K562 (cell line): Measurements from ENCODE around the gene FGR. TPM values are rescaled to one million over a fixed set of nuclear protein-coding genes. Genes with fewer than 3 reads are reported as not detected.

Experiments used
- CCAR2 ChIP-seq: fragments of 200-400 bp; formaldehyde crosslinking; IDR thresholded peaks from 2 replicates; pipeline ENCODE4 v1.6.1; 2017; ENCODE audit warnings: mild to moderate bottlenecking, low read depth, low read length
- CEBPG ChIP-seq, 3 experiments: fragments of 200-800 bp in 1 of 3; sonication (Bioruptor generic) in 1 of 3; sonication (generic) in 1 of 3; formaldehyde crosslinking in 1 of 3; IDR thresholded peaks in 2 of 3; conservative IDR thresholded peaks in 1 of 3; 2 replicates each; pipeline versions ENCODE4 v1.6.1 to v1.8.0; 2016 to 2022; ENCODE audit warnings: missing compliant biosample characterization in 2 of 3, missing genetic modification characterization in 2 of 3, mild to moderate bottlenecking in 1 of 3, missing genetic modification reagents in 1 of 3
- CTCF ChIP-seq, 3 experiments: IDR thresholded peaks in 2 of 3; conservative IDR thresholded peaks in 1 of 3; 2 replicates each; pipeline ENCODE4 v1.5.1; 2011 to 2012; ENCODE audit warnings: low read length in 3 of 3, mild to moderate bottlenecking in 3 of 3, control low read depth in 2 of 3, improper control_type of control experiment in 1 of 3, inconsistent platforms in 1 of 3, low read depth in 1 of 3, mixed read lengths in 1 of 3, moderate library complexity in 1 of 3; ENCODE audit not compliant: insufficient read depth in 2 of 3
- DIDO1 ChIP-seq: fragments of 450-650 bp; IDR thresholded peaks from 2 replicates; pipeline ENCODE4 v1.6.1; 2016; ENCODE audit warnings: low read depth, missing biosample characterization, missing genetic modification characterization
- E2F4 ChIP-seq: sonication (generic); formaldehyde crosslinking; IDR thresholded peaks from 2 replicates; pipeline ENCODE4 v1.8.0; 2022; ENCODE audit warnings: mild to moderate bottlenecking, low read depth, missing genetic modification reagents
- FOXJ3 ChIP-seq: sonication (generic); formaldehyde crosslinking; IDR thresholded peaks from 2 replicates; pipeline ENCODE4 v1.4.0; 2020; ENCODE audit warnings: mild to moderate bottlenecking, missing genetic modification reagents
- GABPB1 ChIP-seq: sonication (generic); formaldehyde crosslinking; IDR thresholded peaks from 2 replicates; pipeline ENCODE4 v1.8.0; 2022; ENCODE audit warnings: mild to moderate bottlenecking, missing genetic modification reagents
- GATAD2A ChIP-seq: fragments of 450-650 bp; IDR thresholded peaks from 2 replicates; pipeline ENCODE4 v1.6.1; 2017
- HDAC1 ChIP-seq, 2 experiments: fragments of 450-650 bp; IDR thresholded peaks; 2 replicates each; pipeline ENCODE4 v1.6.1; 2016 to 2017; ENCODE audit warnings: inconsistent platforms in 1 of 2, mild to moderate bottlenecking in 1 of 2, moderate library complexity in 1 of 2
- HDAC3 ChIP-seq: fragments of 450-650 bp; IDR thresholded peaks from 2 replicates; pipeline ENCODE4 v1.6.1; 2018; ENCODE audit warnings: borderline replicate concordance, mild to moderate bottlenecking, moderate library complexity; ENCODE audit not compliant: partially characterized antibody
- MAZ ChIP-seq, 2 experiments: fragments of 450-650 bp in 1 of 2; sonication (generic) in 1 of 2; formaldehyde crosslinking; IDR thresholded peaks in 1 of 2; conservative IDR thresholded peaks in 1 of 2; 2 replicates each; pipeline versions ENCODE4 v1.4.0 to v1.5.0; 2020; ENCODE audit warnings: mild to moderate bottlenecking in 1 of 2, missing genetic modification reagents in 1 of 2
- MYC ChIP-seq, 2 experiments: fragments of 250-450 bp in 1 of 2; sonication (Bioruptor Pico) in 1 of 2; IDR thresholded peaks; 2 replicates each; pipeline versions ENCODE4 v1.5.1 to v1.6.1; 2012 to 2021; ENCODE audit warnings: low read depth in 2 of 2, borderline replicate concordance in 1 of 2, improper control_type of control experiment in 1 of 2, low read length in 1 of 2, mild to moderate bottlenecking in 1 of 2, moderate library complexity in 1 of 2
- MYNN ChIP-seq, 2 experiments: sonication (generic); formaldehyde crosslinking in 1 of 2; IDR thresholded peaks; 2 replicates each; pipeline versions ENCODE4 v1.5.0 to v1.6.1; 2016 to 2020; ENCODE audit warnings: antibody characterized with exemption in 1 of 2, missing genetic modification reagents in 1 of 2
- NFATC3 ChIP-seq: fragments of 450-650 bp; IDR thresholded peaks from 2 replicates; pipeline ENCODE4 v1.6.1; 2017; ENCODE audit warnings: mild to moderate bottlenecking
- NR3C1 ChIP-seq: sonication (generic); formaldehyde crosslinking; IDR thresholded peaks from 2 replicates; pipeline ENCODE4 v1.8.1; 2022; ENCODE audit warnings: missing genetic modification reagents
- PYGO2 ChIP-seq: fragments of 450-650 bp; IDR thresholded peaks from 2 replicates; pipeline ENCODE4 v1.6.1; 2016; ENCODE audit warnings: mild to moderate bottlenecking, missing genetic modification characterization, moderate library complexity, missing compliant biosample characterization
- RBM25 ChIP-seq: fragments of 200-400 bp; formaldehyde crosslinking; IDR thresholded peaks from 2 replicates; pipeline ENCODE4 v1.6.1; 2018; ENCODE audit warnings: low read length, low read depth, moderate library complexity; ENCODE audit not compliant: severe bottlenecking
- SMAD1 ChIP-seq: fragments of 150-350 bp; IDR thresholded peaks from 2 replicates; pipeline ENCODE4 v1.6.1; 2014; ENCODE audit warnings: low read length, low read depth; ENCODE audit not compliant: partially characterized antibody
- SNIP1 ChIP-seq: fragments of 450-650 bp; IDR thresholded peaks from 2 replicates; pipeline ENCODE4 v1.7.1; 2017; ENCODE audit warnings: low read depth, mild to moderate bottlenecking
- TAF9B ChIP-seq: fragments of 450-650 bp; IDR thresholded peaks from 2 replicates; pipeline ENCODE4 v1.6.1; 2018; ENCODE audit warnings: mild to moderate bottlenecking; ENCODE audit not compliant: partially characterized antibody
- ZBTB49 ChIP-seq: sonication (generic); formaldehyde crosslinking; IDR thresholded peaks from 2 replicates; pipeline ENCODE4 v1.8.0; 2022; ENCODE audit warnings: missing genetic modification reagents, mild to moderate bottlenecking, borderline replicate concordance
- ZNF311 ChIP-seq: fragments of 250-450 bp; sonication (Bioruptor Pico); IDR thresholded peaks from 2 replicates; pipeline ENCODE4 v1.4.0; 2020; ENCODE audit warnings: mild to moderate bottlenecking, moderate library complexity
- ZNF764 ChIP-seq: fragments of 250-450 bp; sonication (Bioruptor Pico); IDR thresholded peaks from 2 replicates; pipeline ENCODE4 v1.4.0; 2020; ENCODE audit warnings: low read depth, mild to moderate bottlenecking, moderate library complexity
- polyA plus RNA-seq, 8 experiments: library from polyadenylated mRNA; depleted of rRNA in 4 of 8; stranded (reverse) in 5 of 8; unstranded in 3 of 8; fragments of >200 nt; fragmentation: Nextera tagmentation in 2 of 8; fragmentation: Illumina TruSeq in 1 of 8; extraction: Ambion mirVana in 2 of 8; extraction: Trizol in 1 of 8; gene quantifications; 2 replicates each; pipeline versions ENCODE4 v1.2.1 to v1.2.3, GENCODE V29; 2011 to 2014; ENCODE audit warnings: inconsistent platforms in 1 of 8, missing spikeins in 1 of 8
- total RNA-seq, 7 experiments: library from RNA; depleted of rRNA in 6 of 7; stranded (reverse); fragments of >200 nt in 6 of 7; fragmentation: Illumina TruSeq in 2 of 7; extraction: Trizol in 2 of 7; gene quantifications; 2 replicates each; pipeline versions ENCODE4 v1.2.1 to v1.2.3, GENCODE V29; 2011 to 2021; ENCODE audit warnings: low replicate concordance in 1 of 7

FGR gene
- total and polyA plus RNA-seq, 9 of the 15 experiments (the other 6 are each of a cell fraction or from before 2014, with no cell fraction given) = 0.04 to 0.11 TPM; not detected in 7

GRCh38 chr1:27598902-27599528, 36.0 kb downstream of the FGR start (continued):
- TF ChIP-seq CTCF (IDR thresholded peaks at IDR 0.05 in 2 of 3, conservative IDR thresholded peaks at IDR 0.05 in 1 of 3; ENCODE audit: insufficient read depth in 2 of 3, low read depth in 1 of 3, low read length in 3 of 3) (peak in 1 of 3 experiments; percentile 2; a peak in 1 of 6 replicates), RBM25 (no peak), FOXJ3 (CRISPR knock-in tag) (no peak), PYGO2 (tag) (no peak), GATAD2A (peak; percentile 65), DIDO1 (tag) (no peak), MYNN (IDR thresholded peaks at IDR 0.05) (no peak), MYNN (CRISPR knock-in tag; IDR thresholded peaks at IDR 0.05) (no peak), HDAC3 (no peak), TAF9B (no peak), CEBPG (CRISPR knock-in tag; IDR thresholded peaks at IDR 0.05) (no peak), CEBPG (tag; conservative IDR thresholded peaks at IDR 0.05 in 1 of 2, IDR thresholded peaks at IDR 0.05 in 1 of 2) (no peak), SMAD1 (no peak), E2F4 (CRISPR knock-in tag) (no peak), ZBTB49 (no peak), ZNF311 (CRISPR knock-in tag) (no peak), MYC (IDR thresholded peaks at IDR 0.05; ENCODE audit: low read depth, low read length) (no peak), MYC (CRISPR knock-in tag; IDR thresholded peaks at IDR 0.05; ENCODE audit: borderline replicate concordance, low read depth) (no peak), NR3C1 (CRISPR knock-in tag) (no peak), SNIP1 (no peak), NFATC3 (peak; percentile 91), MAZ (CRISPR knock-in tag; conservative IDR thresholded peaks at IDR 0.05 in 1 of 2, IDR thresholded peaks at IDR 0.05 in 1 of 2) (peak; percentile 98), HDAC1 (IDR thresholded peaks at IDR 0.05) (peak in 1 of 2 experiments; percentile 64; a peak in 1 of 4 replicates), GABPB1 (CRISPR knock-in tag) (peak; percentile 62), ZNF764 (CRISPR knock-in tag) (no peak), CCAR2 (no peak)
